SW480 (cell line): ENCODE data around the gene BANP.
"Not testable (repeated sequence)": the region's sequence is repeated elsewhere in the genome, so short reads cannot be mapped to it uniquely, and the experiment has no call there.

Experiments
- DNase-seq: peaks from one replicate; pipeline ENCODE4 v3.0.0-alpha.2; 2016; ENCODE audit warnings: low spot score

BANP gene

GRCh38 chr16:87950765-87951551 lies at the start of gene BANP:
TSS of gene BANP (plus strand) at chr16:87951434. CDS start at chr16:87975116, 23,682 bp downstream.
- DNase-seq = peak; percentile 99

- not testable (repeated sequence) for DNase-seq
Measured at GRCh38 chr16:87904963-87905362, 46.3 kb upstream of the BANP start.

- DNase-seq = not testable (repeated sequence)
Measured at GRCh38 chr16:87905521-87905920, 45.7 kb upstream of the BANP start.

GRCh38 chr16:87908101-87908500 lies 43.1 kb upstream of the BANP start:
- not testable (repeated sequence) for DNase-seq

GRCh38 chr16:87909203-87909935 lies 41.9 kb upstream of the BANP start:
- peak; percentile 64 for DNase-seq

- DNase-seq = not testable (repeated sequence)
Measured at GRCh38 chr16:87911106-87911763, 40.0 kb upstream of the BANP start.

- not testable (repeated sequence) for DNase-seq
Measured at GRCh38 chr16:87912691-87913090, 38.5 kb upstream of the BANP start.

- not testable (repeated sequence) for DNase-seq
Measured at GRCh38 chr16:87914021-87914725, 37.1 kb upstream of the BANP start.

GRCh38 chr16:87914812-87915211 lies 36.4 kb upstream of the BANP start:
- DNase-seq = no peak

- no peak for DNase-seq
Measured at GRCh38 chr16:87917503-87917902, 33.7 kb upstream of the BANP start.

GRCh38 chr16:87918338-87918737 lies 32.9 kb upstream of the BANP start:
- DNase-seq = no peak

- DNase-seq = no peak
Measured at GRCh38 chr16:87918866-87919680, 32.2 kb upstream of the BANP start.

GRCh38 chr16:87919681-87919994 lies 31.6 kb upstream of the BANP start:
- no peak for DNase-seq

GRCh38 chr16:87921236-87921773 lies 29.9 kb upstream of the BANP start:
- DNase-seq = no peak

GRCh38 chr16:87922250-87922871 lies 28.9 kb upstream of the BANP start:
- no peak for DNase-seq

GRCh38 chr16:87924041-87924810 lies 27.0 kb upstream of the BANP start:
- DNase-seq = no peak

- no peak for DNase-seq
Measured at GRCh38 chr16:87924811-87925670, 26.2 kb upstream of the BANP start.

GRCh38 chr16:87926246-87927194 lies 24.7 kb upstream of the BANP start:
- no peak for DNase-seq
